K562 (cell line): ENCODE measurements around the gene POLR3K. TPM values are rescaled to one million over a fixed set of nuclear protein-coding genes. Genes with fewer than 3 reads are reported as not detected.

Experiments used
- ARID1B ChIP-seq: fragments of 450-650 bp; IDR thresholded peaks from 2 replicates; pipeline ENCODE4 v1.6.1; 2016; ENCODE audit warnings: antibody characterized with exemption, mild to moderate bottlenecking, inconsistent platforms
- CGGBP1 ChIP-seq: fragments of 250-450 bp; sonication (Bioruptor Pico); IDR thresholded peaks from 2 replicates; pipeline ENCODE4 v1.9.0; 2021; ENCODE audit warnings: mild to moderate bottlenecking
- EGR1 ChIP-seq: fragments of 450-650 bp; conservative IDR thresholded peaks from 2 replicates; pipeline ENCODE4 v1.6.1; 2017; ENCODE audit warnings: mild to moderate bottlenecking
- GABPB1 ChIP-seq: sonication (generic); formaldehyde crosslinking; IDR thresholded peaks from 2 replicates; pipeline ENCODE4 v1.8.0; 2022; ENCODE audit warnings: mild to moderate bottlenecking, missing genetic modification reagents
- GABPB2 ChIP-seq: fragments of 250-450 bp; sonication (Bioruptor Pico); conservative IDR thresholded peaks from 2 replicates; pipeline ENCODE4 v1.5.1; 2021; ENCODE audit warnings: mild to moderate bottlenecking
- GATAD2B ChIP-seq: fragments of 450-650 bp; IDR thresholded peaks from 2 replicates; pipeline ENCODE4 v1.6.1; 2017; ENCODE audit warnings: mild to moderate bottlenecking, borderline replicate concordance
- HIVEP1 ChIP-seq: fragments of 250-450 bp; sonication (Bioruptor Pico); IDR thresholded peaks from 2 replicates; pipeline ENCODE4 v1.4.0; 2020; ENCODE audit warnings: mild to moderate bottlenecking
- HSF4 ChIP-seq: fragments of 250-450 bp; sonication (Bioruptor Pico); IDR thresholded peaks from 2 replicates; pipeline ENCODE4 v2.1.2; 2022; ENCODE audit warnings: mild to moderate bottlenecking, moderate library complexity, borderline replicate concordance
- JUNB ChIP-seq: fragments of 450-650 bp; formaldehyde crosslinking; conservative IDR thresholded peaks from 2 replicates; pipeline ENCODE4 v1.4.0; 2020; ENCODE audit warnings: mild to moderate bottlenecking
- MAFF ChIP-seq: IDR thresholded peaks from 2 replicates; pipeline ENCODE4 v1.6.1; 2012; ENCODE audit warnings: low read length, improper control_type of control experiment
- MBD2 ChIP-seq: sonication (generic); IDR thresholded peaks from 2 replicates; pipeline ENCODE4 v1.6.1; 2016; ENCODE audit warnings: low read depth, borderline replicate concordance
- MYBL2 ChIP-seq, 2 experiments: fragments of 450-650 bp in 1 of 2; sonication (generic) in 1 of 2; formaldehyde crosslinking in 1 of 2; IDR thresholded peaks; 2 replicates each; pipeline versions ENCODE4 v1.6.1 to v1.8.1; 2017 to 2022; ENCODE audit warnings: borderline replicate concordance in 1 of 2, inconsistent platforms in 1 of 2, low read depth in 1 of 2, mild to moderate bottlenecking in 1 of 2, missing genetic modification reagents in 1 of 2, moderate library complexity in 1 of 2
- NCOA6 ChIP-seq: fragments of 450-650 bp; IDR thresholded peaks from 2 replicates; pipeline ENCODE4 v1.6.1; 2017; ENCODE audit warnings: mild to moderate bottlenecking
- PRDM10 ChIP-seq: fragments of 450-650 bp; IDR thresholded peaks from 2 replicates; pipeline ENCODE4 v1.6.1; 2018; ENCODE audit not compliant: partially characterized antibody
- RHOXF2B ChIP-seq: fragments of 250-450 bp; sonication (Bioruptor Pico); conservative IDR thresholded peaks from 2 replicates; pipeline ENCODE4 v1.5.1; 2021
- ZC3H11A ChIP-seq: IDR thresholded peaks from 2 replicates; pipeline ENCODE4 v1.6.1; 2012; ENCODE audit warnings: low read depth, low read length, improper control_type of control experiment
- ZC3H8 ChIP-seq: fragments of 450-650 bp; IDR thresholded peaks from 2 replicates; pipeline ENCODE4 v1.6.1; 2017
- ZEB2 ChIP-seq: fragments of 450-650 bp; IDR thresholded peaks from 2 replicates; pipeline ENCODE4 v1.6.1; 2016
- ZFP1 ChIP-seq: fragments of 450-650 bp; formaldehyde crosslinking; IDR thresholded peaks from 2 replicates; pipeline ENCODE4 v1.4.0; 2020; ENCODE audit warnings: mild to moderate bottlenecking, mixed read lengths
- ZFP30 ChIP-seq: fragments of 250-450 bp; sonication (Bioruptor Pico); IDR thresholded peaks from 2 replicates; pipeline ENCODE4 v1.8.0; 2022; ENCODE audit warnings: moderate library complexity, mild to moderate bottlenecking, inconsistent platforms, borderline replicate concordance
- ZFP36 ChIP-seq: fragments of 150-350 bp; IDR thresholded peaks from 2 replicates; pipeline ENCODE4 v1.6.1; 2018; ENCODE audit warnings: low read length, low read depth; ENCODE audit not compliant: partially characterized antibody
- ZNF121 ChIP-seq: sonication (generic); formaldehyde crosslinking; conservative IDR thresholded peaks from 2 replicates; pipeline ENCODE4 v1.8.0; 2022; ENCODE audit warnings: missing genetic modification reagents
- ZNF140 ChIP-seq: fragments of 250-450 bp; sonication (Bioruptor Pico); IDR thresholded peaks from 2 replicates; pipeline ENCODE4 v1.8.0; 2021; ENCODE audit warnings: moderate library complexity, mild to moderate bottlenecking, inconsistent platforms
- ZNF76 ChIP-seq: fragments of 250-450 bp; sonication (Bioruptor Pico); IDR thresholded peaks from 2 replicates; pipeline ENCODE4 v1.4.0; 2020; ENCODE audit warnings: mild to moderate bottlenecking, moderate library complexity, borderline replicate concordance
- polyA plus RNA-seq, 8 experiments: library from polyadenylated mRNA; depleted of rRNA in 4 of 8; stranded (reverse) in 5 of 8; unstranded in 3 of 8; fragments of >200 nt; fragmentation: Nextera tagmentation in 2 of 8; fragmentation: Illumina TruSeq in 1 of 8; extraction: Ambion mirVana in 2 of 8; extraction: Trizol in 1 of 8; gene quantifications; 2 replicates each; pipeline versions ENCODE4 v1.2.1 to v1.2.3, GENCODE V29; 2011 to 2014; ENCODE audit warnings: inconsistent platforms in 1 of 8, missing spikeins in 1 of 8
- total RNA-seq, 7 experiments: library from RNA; depleted of rRNA in 6 of 7; stranded (reverse); fragments of >200 nt in 6 of 7; fragmentation: Illumina TruSeq in 2 of 7; extraction: Trizol in 2 of 7; gene quantifications; 2 replicates each; pipeline versions ENCODE4 v1.2.1 to v1.2.3, GENCODE V29; 2011 to 2021; ENCODE audit warnings: low replicate concordance in 1 of 7

Gene POLR3K
- total and polyA plus RNA-seq, 9 of the 15 experiments (the other 6 are each of a cell fraction or from before 2014, with no cell fraction given) = 42.1 to 315 (median 86.7) TPM

GRCh38 chr16:77273-77806 is 23.9 kb upstream of the POLR3K start (continued):
- TF ChIP-seq ZNF121 (CRISPR knock-in tag) (no peak), HSF4 (CRISPR knock-in tag) (no peak), ARID1B (no peak), ZC3H11A (no peak), ZEB2 (no peak), GABPB1 (CRISPR knock-in tag) (no peak), ZC3H8 (no peak), PRDM10 (no peak), JUNB (no peak), ZNF76 (CRISPR knock-in tag) (no peak), GABPB2 (no peak), RHOXF2B (CRISPR knock-in tag) (no peak), MYBL2 (IDR thresholded peaks at IDR 0.05; ENCODE audit: low read depth) (no peak), MYBL2 (CRISPR knock-in tag; IDR thresholded peaks at IDR 0.05; ENCODE audit: borderline replicate concordance) (peak; percentile 66; the same call in 1 of the 2 replicates), ZFP36 (no peak), ZFP30 (no peak), GATAD2B (no peak), EGR1 (no peak), MAFF (no peak), MBD2 (no peak), CGGBP1 (CRISPR knock-in tag) (no peak), ZFP1 (CRISPR knock-in tag) (no peak), NCOA6 (peak; percentile 89), HIVEP1 (no peak), ZNF140 (no peak)
